Liver (tissue), 9 donors: ENCODE measurements around the gene OSBPL5. TPM values are rescaled to one million over a fixed set of nuclear protein-coding genes. Genes with fewer than 3 reads are reported as not detected.

Source experiments
- DNase-seq: peaks from one replicate; pipeline ENCODE4 v3.0.0-alpha.2; 2017; ENCODE audit warnings: low spot score
- H3K27ac ChIP-seq, 2 donors: one replicate each; pipeline ENCODE4 v1.7.0; 2013; ENCODE audit warnings: inconsistent platforms in 2 of 2, low read length in 2 of 2, control low read depth in 1 of 2, low read depth in 1 of 2, mild to moderate bottlenecking in 1 of 2
- H3K27me3 ChIP-seq, 4 donors: one replicate each; pipeline versions ENCODE4 v1.6.1 to v1.7.0; 2013; ENCODE audit warnings: low read length in 3 of 4, inconsistent platforms in 1 of 4, mild to moderate bottlenecking in 1 of 4, moderate library complexity in 1 of 4; ENCODE audit not compliant: control insufficient read depth in 4 of 4, insufficient read depth in 4 of 4
- H3K36me3 ChIP-seq, 4 donors: one replicate each; pipeline versions ENCODE4 v1.6.1 to v1.7.0; 2013; ENCODE audit warnings: low read length in 3 of 4, mild to moderate bottlenecking in 3 of 4, low read depth in 1 of 4, moderate library complexity in 1 of 4; ENCODE audit not compliant: control insufficient read depth in 4 of 4, insufficient read depth in 3 of 4
- H3K4me1 ChIP-seq, 4 donors: one replicate each; pipeline versions ENCODE4 v1.6.1 to v1.7.0; 2013; ENCODE audit warnings: low read length in 3 of 4, mild to moderate bottlenecking in 3 of 4, moderate library complexity in 1 of 4; ENCODE audit not compliant: control insufficient read depth in 4 of 4, insufficient read depth in 4 of 4
- H3K4me3 ChIP-seq, 3 donors: one replicate each; pipeline versions ENCODE4 v1.6.1 to v1.7.0; 2013; ENCODE audit warnings: low read length in 3 of 3, control low read depth in 1 of 3, low read depth in 1 of 3, mild to moderate bottlenecking in 1 of 3
- H3K9ac ChIP-seq, 2 donors: one replicate each; pipeline ENCODE4 v1.7.0; 2013; ENCODE audit warnings: low read length in 2 of 2, mild to moderate bottlenecking in 2 of 2, moderate library complexity in 2 of 2, control low read depth in 1 of 2, low read depth in 1 of 2
- H3K9me3 ChIP-seq, 4 donors: one replicate each; pipeline versions ENCODE4 v1.6.1 to v1.7.0; 2013; ENCODE audit warnings: low read length in 3 of 4; ENCODE audit not compliant: control insufficient read depth in 4 of 4
- CTCF ChIP-seq: fragments of 150-350 bp; IDR thresholded peaks from 2 replicates; pipeline ENCODE4 v1.5.1; 2017; ENCODE audit warnings: improper control_type of control experiment, low read depth, low read length; ENCODE audit not compliant: missing input control
- EGR1 ChIP-seq, 2 donors: IDR thresholded peaks; 2 replicates each; pipeline ENCODE4 v1.6.1; 2016 to 2018; ENCODE audit warnings: antibody characterized with exemption in 2 of 2, low read depth in 2 of 2
- FOXA1 ChIP-seq: IDR thresholded peaks from 2 replicates; pipeline ENCODE4 v1.6.1; 2016; ENCODE audit warnings: antibody characterized with exemption
- FOXA2 ChIP-seq: IDR thresholded peaks from 2 replicates; pipeline ENCODE4 v1.6.1; 2016; ENCODE audit warnings: antibody characterized with exemption
- GABPA ChIP-seq, 2 donors: IDR thresholded peaks in 1 of 2; conservative IDR thresholded peaks in 1 of 2; 2 replicates each; pipeline ENCODE4 v1.6.1; 2016; ENCODE audit warnings: antibody characterized with exemption in 2 of 2, mild to moderate bottlenecking in 1 of 2, moderate library complexity in 1 of 2
- HNF4A ChIP-seq, 2 donors: conservative IDR thresholded peaks; 2 replicates each; pipeline ENCODE4 v1.6.1; 2016; ENCODE audit warnings: antibody characterized with exemption in 2 of 2, mild to moderate bottlenecking in 2 of 2
- JUND ChIP-seq, 2 donors: IDR thresholded peaks; 2 replicates each; pipeline ENCODE4 v1.6.1; 2016; ENCODE audit warnings: antibody characterized with exemption in 2 of 2
- MAX ChIP-seq: IDR thresholded peaks from 2 replicates; pipeline ENCODE4 v1.6.1; 2016; ENCODE audit warnings: antibody characterized with exemption
- NR2F2 ChIP-seq: IDR thresholded peaks from 2 replicates; pipeline ENCODE4 v1.6.1; 2016; ENCODE audit warnings: antibody characterized with exemption
- RXRA ChIP-seq, 2 donors: IDR thresholded peaks; 2 replicates each; pipeline ENCODE4 v1.6.1; 2017 to 2018; ENCODE audit warnings: antibody characterized with exemption in 2 of 2, mild to moderate bottlenecking in 1 of 2
- SP1 ChIP-seq: IDR thresholded peaks from 2 replicates; pipeline ENCODE4 v1.6.1; 2018; ENCODE audit warnings: antibody characterized with exemption, mild to moderate bottlenecking
- TAF1 ChIP-seq: conservative IDR thresholded peaks from 2 replicates; pipeline ENCODE4 v1.6.1; 2016; ENCODE audit warnings: antibody characterized with exemption, mild to moderate bottlenecking
- YY1 ChIP-seq: IDR thresholded peaks from 2 replicates; pipeline ENCODE4 v1.6.1; 2016; ENCODE audit warnings: antibody characterized with exemption, mild to moderate bottlenecking
- WGBS: extraction: QIAGEN DNeasy Blood & Tissue Kit; methylation state at CpG from one replicate; pipeline ENCODE4 v1.1.7; 2013; 5-methylcytosine and 5-hydroxymethylcytosine counted together
- polyA plus RNA-seq, 2 donors: library from polyadenylated mRNA; stranded (reverse) in 1 of 2; unstranded in 1 of 2; fragments of 200-250 nt in 1 of 2; fragments of >200 nt in 1 of 2; fragmentation: Nextera tagmentation in 1 of 2; extraction: Ambion mirVana in 1 of 2; gene quantifications; one replicate each; pipeline versions ENCODE4 v1.2.1 to v1.2.3, GENCODE V29; 2013 to 2015
- total RNA-seq, 2 donors: library from RNA; depleted of rRNA; stranded (reverse); fragments of >200 nt; gene quantifications; one replicate each; pipeline ENCODE4 v1.2.3, GENCODE V29; 2014
- TF ChIP-seq, protein P1 (sequence below): IDR thresholded peaks from 2 replicates; pipeline ENCODE4 v1.6.1; 2016; ENCODE audit warnings: antibody characterized with exemption
- TF ChIP-seq, protein P2 (sequence below): IDR thresholded peaks from 2 replicates; pipeline ENCODE4 v1.6.1; 2016; ENCODE audit warnings: antibody characterized with exemption
- TF ChIP-seq, protein P3 (sequence below): IDR thresholded peaks from 2 replicates; pipeline ENCODE4 v1.6.1; 2016; ENCODE audit warnings: antibody characterized with exemption, mild to moderate bottlenecking
- donor health status: healthy.
- donor health status: healthy.
- donor health status: healthy.
- donor health status: healthy.
- donor health status: healthy.

The OSBPL5 gene
- total and polyA plus RNA-seq, 4 donors, result 0.74 to 6.2 (median 3.9) TPM

GRCh38 chr11:3204141-3205015 lies 39.3 kb upstream of the OSBPL5 start:
- Histone ChIP-seq H3K4me1 (peaks cover 0 to 5% (median 2%) of the 10 kb centered on the region in 4 donors), H3K4me3 (no peak overlapping the region), H3K9ac (no peak overlapping the region), H3K36me3 (no peaks in the 10 kb centered on the region), H3K9me3 (no peaks in the 10 kb centered on the region), H3K27me3 (peaks cover 0 to 14% (median 1%) of the 10 kb centered on the region in 4 donors), H3K27ac (no peak overlapping the region)
- 80% methylated on average over 24 of the region's 24 CpGs for WGBS
- no peak for DNase-seq
- TF ChIP-seq, protein P1, sequence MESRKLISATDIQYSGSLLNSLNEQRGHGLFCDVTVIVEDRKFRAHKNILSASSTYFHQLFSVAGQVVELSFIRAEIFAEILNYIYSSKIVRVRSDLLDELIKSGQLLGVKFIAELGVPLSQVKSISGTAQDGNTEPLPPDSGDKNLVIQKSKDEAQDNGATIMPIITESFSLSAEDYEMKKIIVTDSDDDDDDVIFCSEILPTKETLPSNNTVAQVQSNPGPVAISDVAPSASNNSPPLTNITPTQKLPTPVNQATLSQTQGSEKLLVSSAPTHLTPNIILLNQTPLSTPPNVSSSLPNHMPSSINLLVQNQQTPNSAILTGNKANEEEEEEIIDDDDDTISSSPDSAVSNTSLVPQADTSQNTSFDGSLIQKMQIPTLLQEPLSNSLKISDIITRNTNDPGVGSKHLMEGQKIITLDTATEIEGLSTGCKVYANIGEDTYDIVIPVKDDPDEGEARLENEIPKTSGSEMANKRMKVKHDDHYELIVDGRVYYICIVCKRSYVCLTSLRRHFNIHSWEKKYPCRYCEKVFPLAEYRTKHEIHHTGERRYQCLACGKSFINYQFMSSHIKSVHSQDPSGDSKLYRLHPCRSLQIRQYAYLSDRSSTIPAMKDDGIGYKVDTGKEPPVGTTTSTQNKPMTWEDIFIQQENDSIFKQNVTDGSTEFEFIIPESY, result no peak
- TF ChIP-seq JUND (IDR thresholded peaks at IDR 0.05) (no peak), TAF1 (no peak), MAX (no peak), NR2F2 (no peak), YY1 (no peak), RXRA (IDR thresholded peaks at IDR 0.05) (no peak), CTCF (no peak), FOXA1 (no peak), EGR1 (IDR thresholded peaks at IDR 0.05; ENCODE audit: low read depth in 2 of 2) (no peak), SP1 (no peak), HNF4A (conservative IDR thresholded peaks at IDR 0.05) (no peak), GABPA (IDR thresholded peaks at IDR 0.05 in 1 of 2, conservative IDR thresholded peaks at IDR 0.05 in 1 of 2) (no peak), FOXA2 (no peak)
- TF ChIP-seq, protein P2, sequence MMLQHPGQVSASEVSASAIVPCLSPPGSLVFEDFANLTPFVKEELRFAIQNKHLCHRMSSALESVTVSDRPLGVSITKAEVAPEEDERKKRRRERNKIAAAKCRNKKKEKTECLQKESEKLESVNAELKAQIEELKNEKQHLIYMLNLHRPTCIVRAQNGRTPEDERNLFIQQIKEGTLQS, result no peak
- TF ChIP-seq, protein P3, sequence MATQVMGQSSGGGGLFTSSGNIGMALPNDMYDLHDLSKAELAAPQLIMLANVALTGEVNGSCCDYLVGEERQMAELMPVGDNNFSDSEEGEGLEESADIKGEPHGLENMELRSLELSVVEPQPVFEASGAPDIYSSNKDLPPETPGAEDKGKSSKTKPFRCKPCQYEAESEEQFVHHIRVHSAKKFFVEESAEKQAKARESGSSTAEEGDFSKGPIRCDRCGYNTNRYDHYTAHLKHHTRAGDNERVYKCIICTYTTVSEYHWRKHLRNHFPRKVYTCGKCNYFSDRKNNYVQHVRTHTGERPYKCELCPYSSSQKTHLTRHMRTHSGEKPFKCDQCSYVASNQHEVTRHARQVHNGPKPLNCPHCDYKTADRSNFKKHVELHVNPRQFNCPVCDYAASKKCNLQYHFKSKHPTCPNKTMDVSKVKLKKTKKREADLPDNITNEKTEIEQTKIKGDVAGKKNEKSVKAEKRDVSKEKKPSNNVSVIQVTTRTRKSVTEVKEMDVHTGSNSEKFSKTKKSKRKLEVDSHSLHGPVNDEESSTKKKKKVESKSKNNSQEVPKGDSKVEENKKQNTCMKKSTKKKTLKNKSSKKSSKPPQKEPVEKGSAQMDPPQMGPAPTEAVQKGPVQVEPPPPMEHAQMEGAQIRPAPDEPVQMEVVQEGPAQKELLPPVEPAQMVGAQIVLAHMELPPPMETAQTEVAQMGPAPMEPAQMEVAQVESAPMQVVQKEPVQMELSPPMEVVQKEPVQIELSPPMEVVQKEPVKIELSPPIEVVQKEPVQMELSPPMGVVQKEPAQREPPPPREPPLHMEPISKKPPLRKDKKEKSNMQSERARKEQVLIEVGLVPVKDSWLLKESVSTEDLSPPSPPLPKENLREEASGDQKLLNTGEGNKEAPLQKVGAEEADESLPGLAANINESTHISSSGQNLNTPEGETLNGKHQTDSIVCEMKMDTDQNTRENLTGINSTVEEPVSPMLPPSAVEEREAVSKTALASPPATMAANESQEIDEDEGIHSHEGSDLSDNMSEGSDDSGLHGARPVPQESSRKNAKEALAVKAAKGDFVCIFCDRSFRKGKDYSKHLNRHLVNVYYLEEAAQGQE, result no peak
